ENCODE measurements around the gene ZDBF2. TPM values are rescaled to one million over a fixed set of nuclear protein-coding genes. Genes with fewer than 3 reads are reported as not detected.
"Not testable (repeated sequence)": the region's sequence is repeated elsewhere in the genome, so short reads cannot be mapped to it uniquely, and the experiment has no call there.

ZDBF2 gene
- total RNA-seq, 4 donors from 2014 or later = 3.1 to 5.5 (median 4.1) TPM

GRCh38 chr2:206289391-206289790 lies 14.9 kb downstream of the ZDBF2 start:
- intact Hi-C loops (cut with DNase I; ENCODE audit: low total_unique reads) = no loop called here
- WGBS, 2 donors = 76 to 79% methylated on average over 4 of the region's 4 CpGs
- no peak for DNase-seq (ENCODE audit: low spot score in 2 of 2)
- H3K4me3 ChIP-seq (ENCODE audit: low read depth, poor library complexity, severe bottlenecking) = no peak overlapping the region
- TF ChIP-seq, protein P1, sequence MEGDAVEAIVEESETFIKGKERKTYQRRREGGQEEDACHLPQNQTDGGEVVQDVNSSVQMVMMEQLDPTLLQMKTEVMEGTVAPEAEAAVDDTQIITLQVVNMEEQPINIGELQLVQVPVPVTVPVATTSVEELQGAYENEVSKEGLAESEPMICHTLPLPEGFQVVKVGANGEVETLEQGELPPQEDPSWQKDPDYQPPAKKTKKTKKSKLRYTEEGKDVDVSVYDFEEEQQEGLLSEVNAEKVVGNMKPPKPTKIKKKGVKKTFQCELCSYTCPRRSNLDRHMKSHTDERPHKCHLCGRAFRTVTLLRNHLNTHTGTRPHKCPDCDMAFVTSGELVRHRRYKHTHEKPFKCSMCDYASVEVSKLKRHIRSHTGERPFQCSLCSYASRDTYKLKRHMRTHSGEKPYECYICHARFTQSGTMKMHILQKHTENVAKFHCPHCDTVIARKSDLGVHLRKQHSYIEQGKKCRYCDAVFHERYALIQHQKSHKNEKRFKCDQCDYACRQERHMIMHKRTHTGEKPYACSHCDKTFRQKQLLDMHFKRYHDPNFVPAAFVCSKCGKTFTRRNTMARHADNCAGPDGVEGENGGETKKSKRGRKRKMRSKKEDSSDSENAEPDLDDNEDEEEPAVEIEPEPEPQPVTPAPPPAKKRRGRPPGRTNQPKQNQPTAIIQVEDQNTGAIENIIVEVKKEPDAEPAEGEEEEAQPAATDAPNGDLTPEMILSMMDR (IDR thresholded peaks at IDR 0.05) = no peak
- TF ChIP-seq POLR2A (IDR thresholded peaks at IDR 0.05) = no peak

GRCh38 chr2:206296128-206296527 lies 21.7 kb downstream of the ZDBF2 start:
- no peak for DNase-seq (ENCODE audit: low spot score in 2 of 2)
- 78 to 81% methylated on average over 3 of the region's 3 CpGs for WGBS, 2 donors
- TF ChIP-seq, protein P1 (IDR thresholded peaks at IDR 0.05) = no peak
- no peak for TF ChIP-seq POLR2A (IDR thresholded peaks at IDR 0.05)
- no peak overlapping the region for H3K4me3 ChIP-seq (ENCODE audit: low read depth, poor library complexity, severe bottlenecking)
- intact Hi-C loops (cut with DNase I; ENCODE audit: low total_unique reads) = no loop called here

DNA sequence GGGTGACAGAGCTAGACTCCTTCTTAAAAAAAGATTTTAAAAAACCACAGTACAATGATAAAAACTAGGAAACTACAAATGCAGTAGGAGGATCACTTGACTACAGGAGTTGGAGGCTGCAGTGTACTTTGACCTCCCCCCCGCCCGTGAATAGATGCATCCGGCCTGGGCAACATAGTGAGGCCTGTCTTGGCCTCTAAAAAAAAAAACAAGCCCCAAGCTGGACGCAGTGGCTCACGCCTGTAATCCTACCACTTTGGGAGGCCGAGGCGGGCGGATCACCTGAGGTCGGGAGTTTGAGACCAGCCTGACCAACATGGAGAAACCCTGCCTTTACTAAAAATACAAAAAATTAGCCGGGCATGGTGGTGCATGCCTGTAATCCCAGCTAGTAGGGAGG lies 25.1 kb downstream of the ZDBF2 start:
- H3K4me3 ChIP-seq (ENCODE audit: low read depth, poor library complexity, severe bottlenecking); intact Hi-C loops (cut with DNase I; ENCODE audit: low total_unique reads); DNase-seq (ENCODE audit: low spot score in 2 of 2): not testable (repeated sequence)
- 92 to 95% methylated on average over 10 of the region's 10 CpGs for WGBS, 2 donors

DNA sequence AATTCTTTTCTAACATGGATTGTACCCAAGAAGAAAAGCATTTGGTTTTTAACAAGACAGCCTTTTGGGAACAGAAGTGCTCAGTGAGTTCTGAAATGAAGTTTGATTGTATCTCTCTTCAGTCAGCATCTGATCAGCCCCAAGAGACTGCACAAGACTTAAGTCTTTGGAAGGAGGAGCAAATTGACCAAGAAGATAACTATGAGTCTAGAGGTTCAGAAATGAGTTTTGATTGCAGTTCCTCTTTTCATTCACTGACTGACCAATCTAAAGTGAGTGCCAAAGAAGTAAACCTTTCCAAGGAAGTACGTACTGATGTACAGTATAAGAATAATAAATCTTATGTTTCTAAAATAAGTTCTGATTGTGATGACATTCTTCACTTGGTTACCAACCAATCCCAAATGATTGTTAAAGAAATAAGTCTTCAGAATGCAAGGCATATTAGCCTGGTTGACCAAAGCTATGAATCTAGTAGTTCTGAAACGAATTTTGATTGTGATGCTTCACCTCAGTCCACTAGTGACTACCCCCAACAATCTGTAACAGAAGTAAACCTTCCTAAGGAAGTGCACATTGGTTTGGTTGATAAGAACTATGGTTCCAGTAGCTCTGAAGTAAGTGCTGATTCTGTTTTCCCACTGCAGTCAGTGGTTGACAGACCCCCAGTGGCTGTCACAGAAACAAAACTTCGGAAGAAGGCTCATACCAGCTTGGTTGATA lies 31.2 kb downstream of the ZDBF2 start:
- 73 to 76% methylated on average over 3 of the region's 3 CpGs for WGBS, 2 donors
- TF ChIP-seq, protein P1 (IDR thresholded peaks at IDR 0.05) = no peak
- no peak for TF ChIP-seq POLR2A (IDR thresholded peaks at IDR 0.05)
- DNase-seq (ENCODE audit: low spot score in 2 of 2) = no peak
- H3K4me3 ChIP-seq (ENCODE audit: low read depth, poor library complexity, severe bottlenecking) = no peak overlapping the region
- intact Hi-C loops (cut with DNase I; ENCODE audit: low total_unique reads) = no loop called here

- intact Hi-C loops (cut with DNase I; ENCODE audit: low total_unique reads) = no loop called here
- 85 to 87% methylated on average over 9 of the region's 9 CpGs for WGBS, 2 donors
- no peak for DNase-seq (ENCODE audit: low spot score in 2 of 2)
- H3K4me3 ChIP-seq (ENCODE audit: low read depth, poor library complexity, severe bottlenecking) = no peak overlapping the region
- TF ChIP-seq, protein P1 (IDR thresholded peaks at IDR 0.05) = no peak
- no peak for TF ChIP-seq POLR2A (IDR thresholded peaks at IDR 0.05)
These were observed 36.6 kb downstream of the ZDBF2 start for GRCh38 chr2:206311026-206311425.

DNA sequence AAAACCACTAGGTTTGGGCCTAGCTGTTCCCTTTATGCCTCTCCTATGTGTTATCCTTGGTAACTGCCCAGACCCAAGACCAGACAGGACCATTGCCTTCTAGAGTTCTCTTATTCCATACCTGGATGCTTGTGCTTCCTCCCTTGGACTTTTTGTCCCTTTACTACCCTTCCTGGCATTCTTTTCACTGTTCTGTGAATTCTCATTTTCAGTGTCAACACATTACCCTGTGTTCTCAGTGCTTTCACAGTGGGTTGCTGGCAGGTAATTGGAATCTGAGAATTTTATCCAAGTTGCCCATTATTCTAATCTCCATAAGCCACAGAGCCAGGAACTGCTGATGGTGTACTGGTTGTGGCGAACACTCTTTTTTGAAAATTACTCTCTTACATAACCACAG lies 41.7 kb downstream of the ZDBF2 start:
- intact Hi-C loops (cut with DNase I; ENCODE audit: low total_unique reads) = no loop called here
- WGBS, 2 donors = 92 to 100% methylated on average over 1 of the region's 1 CpG
- no peak for DNase-seq (ENCODE audit: low spot score in 2 of 2)
- no peak overlapping the region for H3K4me3 ChIP-seq (ENCODE audit: low read depth, poor library complexity, severe bottlenecking)
- no peak for TF ChIP-seq POLR2A (IDR thresholded peaks at IDR 0.05)
- TF ChIP-seq, protein P1 (IDR thresholded peaks at IDR 0.05) = no peak
